Right cardiac atrium (tissue), 5 donors: Measurements from ENCODE around the gene PHLDB2. TPM values are rescaled to one million over a fixed set of nuclear protein-coding genes. Genes with fewer than 3 reads are reported as not detected.

Source experiments
- ATAC-seq, 2 donors: fragments of 200-7000 bp; cut with Tn5 transposase; one replicate each; pipeline versions ENCODE4 v1.8.0 to v1.9.1; 2020; ENCODE audit warnings: moderate library complexity in 2 of 2, mild to moderate bottlenecking in 1 of 2
- DNase-seq, 3 donors: peaks; one replicate each; pipeline ENCODE4 v3.0.0-alpha.2; 2020
- H3K27ac ChIP-seq: one replicate; pipeline ENCODE4 v1.5.1; 2013; ENCODE audit warnings: mild to moderate bottlenecking, low read length, control low read depth, moderate library complexity
- H3K27me3 ChIP-seq: one replicate; pipeline ENCODE4 v1.6.1; 2013; ENCODE audit not compliant: control insufficient read depth, insufficient read depth
- H3K4me1 ChIP-seq: one replicate; pipeline ENCODE4 v1.6.1; 2013; ENCODE audit warnings: low read length; ENCODE audit not compliant: control insufficient read depth, insufficient read depth
- H3K4me3 ChIP-seq: one replicate; pipeline ENCODE4 v1.5.1; 2013; ENCODE audit warnings: low read length, control low read depth
- H3K9me3 ChIP-seq: one replicate; pipeline ENCODE4 v1.6.1; 2013; ENCODE audit warnings: low read length; ENCODE audit not compliant: control insufficient read depth
- WGBS: extraction: QIAGEN DNeasy Blood & Tissue Kit; methylation state at CpG from one replicate; pipeline ENCODE4 v1.1.7; 2013; 5-methylcytosine and 5-hydroxymethylcytosine counted together
- intact Hi-C, 4 donors: fragments of 100-400 bp; cut with DNase I; formaldehyde crosslinking; loops; one replicate each; pipeline versions ENCODE4 v1.11.0 to v1.14.0; 2022 to 2023
- polyA plus RNA-seq: library from polyadenylated mRNA; stranded (reverse); fragments of 200-250 nt; gene quantifications from one replicate; pipeline ENCODE4 v1.2.3, GENCODE V29; 2013
- total RNA-seq, 4 donors: library from RNA; stranded (reverse); fragmentation: NEBNext Ultra II Directional; extraction: Animal tissue kit (Norgen Biotek cat#: 25700); gene quantifications; one replicate each; pipeline ENCODE4 v1.2.1, GENCODE V29; 2021
- donor health status: healthy with polysubstance abuse.
- donor health status: DM: no; HTN: yes; CAD: no.
- donor health status: DM: no; HTN: no; CAD: no.
- donor health status: DM: no; HTN: yes; CAD: no; lungs with severe emphysema.
- donor health status: DM: yes; HTN: yes; CAD: no.

Gene PHLDB2
- total and polyA plus RNA-seq, 5 donors, result 9.5 to 22.8 (median 17.5) TPM

GRCh38 chr3:111862974-111863373, 3.9 kb downstream of the PHLDB2 start:
- H3K27me3 ChIP-seq, result no peaks in the 10 kb centered on the region
- peaks cover 14% of the 10 kb centered on the region for H3K4me1 ChIP-seq
- peak overlapping the region; percentile 17 for H3K27ac ChIP-seq
- WGBS, result 69% methylated on average over 3 of the region's 3 CpGs
- no peaks in the 10 kb centered on the region for H3K9me3 ChIP-seq
- ATAC-seq (no peak), DNase-seq (no peak)
- no peak overlapping the region for H3K4me3 ChIP-seq
- intact Hi-C loops, result loop anchor here (5.0 to 10.0 kb wide), 5 partner anchors 102 to 146 kb away; no protein-coding TSS in a partner anchor

- H3K4me1 ChIP-seq, result peaks cover 12% of the 10 kb centered on the region
- ATAC-seq, result no peak
- no peaks in the 10 kb centered on the region for H3K27me3 ChIP-seq
- H3K9me3 ChIP-seq, result no peaks in the 10 kb centered on the region
- H3K27ac ChIP-seq, result no peak overlapping the region
- H3K4me3 ChIP-seq, result no peak overlapping the region
- intact Hi-C loops, result loop anchor here (5.0 to 10.0 kb wide), 5 partner anchors 101 to 147 kb away; no protein-coding TSS in a partner anchor
- no peak for DNase-seq
- 25% methylated on average over 2 of the region's 2 CpGs for WGBS
Measured at GRCh38 chr3:111863942-111864694, 5.1 kb downstream of the PHLDB2 start.

- no peaks in the 10 kb centered on the region for H3K9me3 ChIP-seq
- H3K27ac ChIP-seq, result peak overlapping the region; percentile 95
- peaks cover 14% of the 10 kb centered on the region for H3K4me1 ChIP-seq
- DNase-seq, result peak; percentile 33 to 63 (median 49)
- no peaks in the 10 kb centered on the region for H3K27me3 ChIP-seq
- 18% methylated on average over 6 of the region's 6 CpGs for WGBS
- H3K4me3 ChIP-seq, result no peak overlapping the region
- ATAC-seq, result peak; percentile 73 to 84
- intact Hi-C loops, result loop anchor here (5.0 to 10.0 kb wide), 5 partner anchors 100 to 148 kb away; no protein-coding TSS in a partner anchor
Measured at GRCh38 chr3:111864821-111865656, 6.0 kb downstream of the PHLDB2 start.

- H3K4me3 ChIP-seq, result no peak overlapping the region
- peaks cover 15% of the 10 kb centered on the region for H3K4me1 ChIP-seq
- intact Hi-C loops, result loop anchor here in 3 of 4 donors (10.0 kb wide), 2 partner anchors 97 to 133 kb away; no protein-coding TSS in a partner anchor
- no peaks in the 10 kb centered on the region for H3K27me3 ChIP-seq
- no peaks in the 10 kb centered on the region for H3K9me3 ChIP-seq
- 86% methylated on average over 7 of the region's 7 CpGs for WGBS
- DNase-seq, result no peak
- no peak for ATAC-seq
- no peak overlapping the region for H3K27ac ChIP-seq
Measured at GRCh38 chr3:111867889-111868426, 8.9 kb downstream of the PHLDB2 start.

GRCh38 chr3:111870620-111871019, 11.6 kb downstream of the PHLDB2 start:
- DNase-seq (no peak), ATAC-seq (no peak)
- no peak overlapping the region for H3K27ac ChIP-seq
- intact Hi-C loops, result no loop called here
- peaks cover 17% of the 10 kb centered on the region for H3K4me1 ChIP-seq
- WGBS, result 88% methylated on average over 3 of the region's 3 CpGs
- H3K9me3 ChIP-seq, result no peaks in the 10 kb centered on the region
- H3K4me3 ChIP-seq, result no peak overlapping the region
- H3K27me3 ChIP-seq, result no peaks in the 10 kb centered on the region

GRCh38 chr3:111871809-111872623, 13.0 kb downstream of the PHLDB2 start:
- ATAC-seq (peak in 1 of 2 donors; percentile 26), DNase-seq (no peak)
- H3K27me3 ChIP-seq, result no peaks in the 10 kb centered on the region
- H3K27ac ChIP-seq, result no peak overlapping the region
- no peak overlapping the region for H3K4me3 ChIP-seq
- intact Hi-C loops, result no loop called here
- H3K9me3 ChIP-seq, result no peaks in the 10 kb centered on the region
- H3K4me1 ChIP-seq, result peaks cover 9% of the 10 kb centered on the region
- 86% methylated on average over 6 of the region's 6 CpGs for WGBS

- Histone ChIP-seq H3K9me3 (no peaks in the 10 kb centered on the region), H3K27ac (no peak overlapping the region), H3K4me1 (peaks cover 9% of the 10 kb centered on the region), H3K27me3 (no peaks in the 10 kb centered on the region), H3K4me3 (no peak overlapping the region)
- intact Hi-C loops, result no loop called here
- ATAC-seq (no peak), DNase-seq (no peak)
- WGBS, result 60% methylated on average over 2 of the region's 2 CpGs
Measured at GRCh38 chr3:111872979-111873378, 13.9 kb downstream of the PHLDB2 start.

- WGBS, result 62% methylated on average over 2 of the region's 2 CpGs
- Histone ChIP-seq H3K4me1 (peaks cover 9% of the 10 kb centered on the region), H3K27me3 (no peaks in the 10 kb centered on the region), H3K9me3 (no peaks in the 10 kb centered on the region), H3K27ac (no peak overlapping the region), H3K4me3 (no peak overlapping the region)
- DNase-seq, result no peak
- intact Hi-C loops, result no loop called here
- no peak for ATAC-seq
Measured at GRCh38 chr3:111874177-111874820, 15.2 kb downstream of the PHLDB2 start.

GRCh38 chr3:111881480-111881879, 22.4 kb downstream of the PHLDB2 start:
- DNase-seq (no peak), ATAC-seq (no peak)
- Histone ChIP-seq H3K27ac (no peak overlapping the region), H3K27me3 (no peaks in the 10 kb centered on the region), H3K4me1 (peaks cover 6% of the 10 kb centered on the region), H3K4me3 (no peak overlapping the region), H3K9me3 (no peaks in the 10 kb centered on the region)
- intact Hi-C loops, result no loop called here

GRCh38 chr3:111882194-111882593, 23.1 kb downstream of the PHLDB2 start:
- intact Hi-C loops, result no loop called here
- no peaks in the 10 kb centered on the region for H3K9me3 ChIP-seq
- H3K27ac ChIP-seq, result no peak overlapping the region
- ATAC-seq, result no peak
- 85% methylated on average over 2 of the region's 2 CpGs for WGBS
- no peaks in the 10 kb centered on the region for H3K27me3 ChIP-seq
- peaks cover 6% of the 10 kb centered on the region for H3K4me1 ChIP-seq
- DNase-seq, result no peak
- no peak overlapping the region for H3K4me3 ChIP-seq
